CD14-positive monocyte (primary cell): ENCODE results near the gene P3H2. TPM values are rescaled to one million over a fixed set of nuclear protein-coding genes. Genes with fewer than 3 reads are reported as not detected.

ENCODE experiments used
- DNase-seq, 3 donors: peaks; one replicate each; pipeline ENCODE4 v3.0.0-alpha.2; 2011 to 2022
- H2AFZ ChIP-seq: 2 replicates; pipeline ENCODE4 v1.6.0; 2012; ENCODE audit warnings: mild to moderate bottlenecking, low read depth, low read length, inconsistent platforms; ENCODE audit not compliant: insufficient read depth, poor library complexity, severe bottlenecking
- H3K27ac ChIP-seq, 2 donors: 1 replicate in 1 of 2; 2 replicates in 1 of 2; pipeline ENCODE4 v1.5.1; 2012 to 2013; ENCODE audit warnings: low read length in 2 of 2, control low read depth in 1 of 2, inconsistent platforms in 1 of 2, low read depth in 1 of 2, mild to moderate bottlenecking in 1 of 2
- H3K27me3 ChIP-seq, 2 donors: one replicate each; pipeline versions ENCODE4 v1.6.0 to v1.6.1; 2011 to 2013; ENCODE audit warnings: low read length in 2 of 2; ENCODE audit not compliant: control insufficient read depth in 2 of 2, insufficient read depth in 2 of 2
- H3K36me3 ChIP-seq, 2 donors: replicated peaks in 1 of 2; 1 replicate in 1 of 2; 2 replicates in 1 of 2; pipeline versions ENCODE4 v1.5.1 to v1.6.1; 2012 to 2013; ENCODE audit warnings: low read length in 2 of 2, control low read depth in 1 of 2, inconsistent platforms in 1 of 2, mild to moderate bottlenecking in 1 of 2; ENCODE audit not compliant: insufficient read depth in 2 of 2, control insufficient read depth in 1 of 2
- H3K4me1 ChIP-seq, 2 donors: 1 replicate in 1 of 2; 2 replicates in 1 of 2; pipeline versions ENCODE4 v1.5.1 to v1.6.1; 2012 to 2013; ENCODE audit warnings: low read length in 2 of 2, control low read depth in 1 of 2, inconsistent platforms in 1 of 2, mild to moderate bottlenecking in 1 of 2, moderate library complexity in 1 of 2; ENCODE audit not compliant: insufficient read depth in 2 of 2, control insufficient read depth in 1 of 2
- H3K4me2 ChIP-seq: replicated peaks from 2 replicates; pipeline ENCODE3; 2012; ENCODE audit warnings: low read length, moderate library complexity, mild to moderate bottlenecking; ENCODE audit not compliant: poor library complexity, severe bottlenecking; ENCODE audit errors: extremely low read depth
- H3K4me3 ChIP-seq, 3 experiments: fragments of 200-600 bp in 1 of 3; sonication (generic) in 1 of 3; replicated peaks in 1 of 3; 1 replicate in 2 of 3; 2 replicates in 1 of 3; pipeline ENCODE4 v1.5.1; 2011 to 2013; ENCODE audit warnings: low read length in 3 of 3, mild to moderate bottlenecking in 3 of 3, control low read depth in 2 of 3, low read depth in 2 of 3, inconsistent platforms in 1 of 3, moderate library complexity in 1 of 3
- H3K79me2 ChIP-seq: 2 replicates; pipeline ENCODE4 v1.6.0; 2012; ENCODE audit warnings: mild to moderate bottlenecking, control low read depth, inconsistent platforms, low read length, moderate library complexity; ENCODE audit not compliant: insufficient read depth
- H3K9ac ChIP-seq: 2 replicates; pipeline ENCODE4 v1.6.0; 2017; ENCODE audit warnings: low read length, mild to moderate bottlenecking; ENCODE audit not compliant: insufficient read depth, poor library complexity, severe bottlenecking
- H3K9me3 ChIP-seq, 2 donors: replicated peaks in 1 of 2; 1 replicate in 1 of 2; 2 replicates in 1 of 2; pipeline versions ENCODE4 v1.5.1 to v1.6.1; 2012 to 2013; ENCODE audit warnings: low read length in 2 of 2, control low read depth in 1 of 2; ENCODE audit not compliant: control insufficient read depth in 1 of 2, insufficient read depth in 1 of 2
- H4K20me1 ChIP-seq: 2 replicates; pipeline ENCODE4 v1.6.0; 2012; ENCODE audit warnings: mild to moderate bottlenecking, low read length, control low read depth, moderate library complexity; ENCODE audit not compliant: insufficient read depth
- H3K27ac Mint-ChIP-seq, 7 donors: one replicate each; pipeline ENCODE4 v1.8.0; 2020; ENCODE audit warnings: mild to moderate bottlenecking in 7 of 7, mixed read lengths in 7 of 7, moderate library complexity in 6 of 7, inconsistent platforms in 2 of 7
- H3K27me3 Mint-ChIP-seq, 3 donors: one replicate each; pipeline ENCODE4 v1.8.0; 2021 to 2022; ENCODE audit warnings: low read depth in 3 of 3, mild to moderate bottlenecking in 3 of 3, mixed read lengths in 3 of 3, moderate library complexity in 3 of 3, inconsistent platforms in 1 of 3
- H3K36me3 Mint-ChIP-seq, 2 donors: one replicate each; pipeline ENCODE4 v1.8.0; 2020; ENCODE audit warnings: mixed read lengths in 2 of 2, inconsistent platforms in 1 of 2, mild to moderate bottlenecking in 1 of 2
- H3K4me1 Mint-ChIP-seq: one replicate; pipeline ENCODE4 v1.8.0; 2020; ENCODE audit warnings: mild to moderate bottlenecking, mixed read lengths
- H3K4me3 Mint-ChIP-seq, 2 donors: one replicate each; pipeline ENCODE4 v1.8.0; 2020; ENCODE audit warnings: mild to moderate bottlenecking in 2 of 2, mixed read lengths in 2 of 2, moderate library complexity in 1 of 2
- H3K9me3 Mint-ChIP-seq, 7 donors: one replicate each; pipeline ENCODE4 v1.8.0; 2020 to 2022; ENCODE audit warnings: mixed read lengths in 7 of 7, mild to moderate bottlenecking in 6 of 7, moderate library complexity in 6 of 7, inconsistent platforms in 2 of 7
- WGBS: methylation state at CpG from one replicate; pipeline ENCODE4 v1.1.5; 2013; ENCODE audit warnings: missing lambda C conversion rate; ENCODE audit not compliant: insufficient coverage; 5-methylcytosine and 5-hydroxymethylcytosine counted together
- intact Hi-C, 2 donors: fragments of 100-400 bp; cut with micrococcal nuclease; formaldehyde crosslinking; loops; one replicate each; pipeline versions ENCODE4 v1.15.0 to v1.15.1; 2023
- polyA plus RNA-seq, 3 donors: library from polyadenylated mRNA; depleted of rRNA in 1 of 3; unstranded in 2 of 3; stranded (reverse) in 1 of 3; fragments of 300-500 nt in 2 of 3; fragments of >200 nt in 1 of 3; fragmentation: Illumina TruSeq in 2 of 3; gene quantifications; 1 replicate in 2 of 3; 2 replicates in 1 of 3; pipeline ENCODE4 v1.2.3, GENCODE V29; 2012 to 2021
- TF ChIP-seq, protein P1 (sequence below): fragments of 200-600 bp; IDR thresholded peaks from one replicate; pipeline ENCODE4 v1.8.0; 2022; ENCODE audit warnings: antibody characterized with exemption, mild to moderate bottlenecking

The P3H2 gene
- polyA plus RNA-seq, 3 donors = 0.25 to 0.31 (median 0.27) TPM

DNA sequence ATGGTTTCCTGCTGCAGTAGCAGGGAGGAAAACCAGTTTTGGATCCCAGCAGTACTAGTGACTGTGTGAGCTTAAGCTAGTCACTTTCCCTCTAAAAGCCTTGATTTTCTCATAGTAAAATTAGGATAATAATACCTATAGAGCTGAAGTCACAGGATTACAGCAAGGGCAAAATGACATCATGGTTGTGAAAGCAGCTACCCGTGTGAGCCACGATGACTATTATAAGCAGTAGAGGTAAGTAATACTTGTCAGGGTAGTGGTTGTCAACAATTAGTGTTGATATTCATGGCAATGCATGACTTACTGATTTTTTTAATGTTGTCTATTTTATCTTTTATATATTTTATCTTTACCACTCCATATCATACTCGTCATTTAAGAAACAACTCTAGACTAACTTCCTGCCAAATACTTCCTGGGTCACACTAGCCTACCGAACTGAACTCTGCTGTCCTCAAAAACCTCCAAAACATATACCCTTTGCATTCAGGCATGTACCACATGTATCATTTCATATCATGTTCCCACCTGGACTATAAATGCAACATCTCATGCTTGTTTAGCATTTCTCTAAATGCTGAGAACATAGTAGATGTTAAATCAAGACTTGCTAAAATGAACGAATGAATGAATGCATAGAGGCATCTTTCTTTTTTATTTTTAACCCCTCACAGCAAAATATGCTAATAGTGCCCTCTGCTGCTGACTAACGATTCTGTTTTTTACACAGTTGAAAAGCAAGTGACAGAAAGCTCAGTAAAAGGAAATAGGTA is 172.6 kb downstream of the P3H2 start:
- Mint-ChIP-seq H3K4me3 (no peak overlapping the region), H3K4me1 (no peaks in the 10 kb centered on the region), H3K36me3 (no peaks in the 10 kb centered on the region), H3K27ac (no peak overlapping the region), H3K9me3 (no peaks in the 10 kb centered on the region), H3K27me3 (peaks cover 3 to 6% (median 5%) of the 10 kb centered on the region in 3 donors)
- Histone ChIP-seq H2AFZ (no peak overlapping the region), H3K27ac (no peak overlapping the region), H3K4me1 (no peaks in the 10 kb centered on the region), H3K4me3 (no peak overlapping the region), H3K4me2 (no peak overlapping the region), H3K27me3 (peaks cover 0 to 2% of the 10 kb centered on the region in 2 donors), H3K79me2 (no peaks in the 10 kb centered on the region), H3K9ac (no peak overlapping the region), H4K20me1 (no peaks in the 10 kb centered on the region), H3K36me3 (no peaks in the 10 kb centered on the region), H3K9me3 (no peaks in the 10 kb centered on the region)
- WGBS = 42% methylated on average over 2 of the region's 6 CpGs
- TF ChIP-seq, protein P1, sequence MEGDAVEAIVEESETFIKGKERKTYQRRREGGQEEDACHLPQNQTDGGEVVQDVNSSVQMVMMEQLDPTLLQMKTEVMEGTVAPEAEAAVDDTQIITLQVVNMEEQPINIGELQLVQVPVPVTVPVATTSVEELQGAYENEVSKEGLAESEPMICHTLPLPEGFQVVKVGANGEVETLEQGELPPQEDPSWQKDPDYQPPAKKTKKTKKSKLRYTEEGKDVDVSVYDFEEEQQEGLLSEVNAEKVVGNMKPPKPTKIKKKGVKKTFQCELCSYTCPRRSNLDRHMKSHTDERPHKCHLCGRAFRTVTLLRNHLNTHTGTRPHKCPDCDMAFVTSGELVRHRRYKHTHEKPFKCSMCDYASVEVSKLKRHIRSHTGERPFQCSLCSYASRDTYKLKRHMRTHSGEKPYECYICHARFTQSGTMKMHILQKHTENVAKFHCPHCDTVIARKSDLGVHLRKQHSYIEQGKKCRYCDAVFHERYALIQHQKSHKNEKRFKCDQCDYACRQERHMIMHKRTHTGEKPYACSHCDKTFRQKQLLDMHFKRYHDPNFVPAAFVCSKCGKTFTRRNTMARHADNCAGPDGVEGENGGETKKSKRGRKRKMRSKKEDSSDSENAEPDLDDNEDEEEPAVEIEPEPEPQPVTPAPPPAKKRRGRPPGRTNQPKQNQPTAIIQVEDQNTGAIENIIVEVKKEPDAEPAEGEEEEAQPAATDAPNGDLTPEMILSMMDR = no peak
- no peak for DNase-seq
- intact Hi-C loops = no loop called here

DNA sequence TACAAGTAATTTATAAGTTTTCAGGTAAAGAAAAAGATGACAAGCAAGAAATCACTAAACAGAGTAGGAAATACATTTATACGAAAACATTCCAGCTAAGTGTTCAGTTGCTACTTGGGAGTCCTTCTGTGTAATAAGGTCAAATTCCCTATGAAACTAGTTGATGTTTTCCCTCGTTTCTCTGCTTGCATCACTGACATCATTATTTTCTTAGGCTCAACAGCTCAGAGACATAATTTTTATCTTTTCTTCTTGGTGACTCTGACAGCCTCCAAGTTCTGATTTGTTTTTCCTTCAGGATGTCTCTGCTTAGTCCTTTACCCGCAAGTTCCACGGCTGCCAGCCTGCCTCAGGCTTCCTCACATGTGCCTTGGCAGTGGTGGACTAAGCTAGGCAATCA is 173.6 kb downstream of the P3H2 start:
- no peaks in the 10 kb centered on the region for H3K9me3 ChIP-seq
- intact Hi-C loops = no loop called here
- no peaks in the 10 kb centered on the region for H3K36me3 Mint-ChIP-seq
- H3K9ac ChIP-seq = no peak overlapping the region
- TF ChIP-seq, protein P1 = no peak
- H3K36me3 ChIP-seq = no peaks in the 10 kb centered on the region
- 90% methylated on average over 3 of the region's 4 CpGs for WGBS
- no peak for DNase-seq
- H3K27me3 Mint-ChIP-seq = peaks cover 3 to 6% (median 5%) of the 10 kb centered on the region in 3 donors
- no peak overlapping the region for H3K4me3 Mint-ChIP-seq
- H3K79me2 ChIP-seq = no peaks in the 10 kb centered on the region
- H3K4me3 ChIP-seq = no peak overlapping the region
- no peak overlapping the region for H3K4me2 ChIP-seq
- no peaks in the 10 kb centered on the region for H4K20me1 ChIP-seq
- no peaks in the 10 kb centered on the region for H3K4me1 ChIP-seq
- no peak overlapping the region for H3K27ac Mint-ChIP-seq
- no peak overlapping the region for H3K27ac ChIP-seq
- H3K4me1 Mint-ChIP-seq = no peaks in the 10 kb centered on the region
- H3K27me3 ChIP-seq = peaks cover 0 to 2% of the 10 kb centered on the region in 2 donors
- no peak overlapping the region for H2AFZ ChIP-seq
- no peaks in the 10 kb centered on the region for H3K9me3 Mint-ChIP-seq
